ENCODE measurements around the gene ANO6. TPM values are rescaled to one million over a fixed set of nuclear protein-coding genes. Genes with fewer than 3 reads are reported as not detected.

The ANO6 gene
- total RNA-seq, 4 donors from 2014 or later = 16.9 to 23.0 (median 20.4) TPM

- in situ Hi-C loops (cut with MboI; ENCODE audit: low pct_ligation_motif_present in 1 of 4, low pct_unique_long_range_greater_than_20kb in 1 of 4, low sequenced_read_pairs in 3 of 4) = no loop called here
- Histone ChIP-seq H3K4me1 (peaks cover 0 to 6% (median 0%) of the 10 kb centered on the region in 4 donors), H3K4me3 (no peak overlapping the region), H3K9me3 (no peaks in the 10 kb centered on the region), H3K27me3 (no peaks in the 10 kb centered on the region), H3K27ac (no peak overlapping the region), H3K36me3 (no peaks in the 10 kb centered on the region)
- intact Hi-C loops (cut with DNase I; ENCODE audit: low total_unique reads) = no loop called here
- 86 to 94% methylated on average over 1 to 2 of the region's 2 CpGs for WGBS, 2 donors (ENCODE audit: low coverage in 1 of 2)
- DNase-seq = no peak
- TF ChIP-seq CTCF (IDR thresholded peaks at IDR 0.05) = no peak
- TF ChIP-seq POLR2A (IDR thresholded peaks at IDR 0.05) = no peak
- no peak for TF ChIP-seq EP300 (IDR thresholded peaks at IDR 0.05; ENCODE audit: low read depth)
- no peak for TF ChIP-seq POLR2AphosphoS5 (IDR thresholded peaks at IDR 0.05)
Observed at GRCh38 chr12:45353944-45354343, 138.0 kb downstream of the ANO6 start.

- Histone ChIP-seq H3K9me3 (no peaks in the 10 kb centered on the region), H3K4me3 (no peak overlapping the region), H3K27ac (no peak overlapping the region), H3K36me3 (no peaks in the 10 kb centered on the region), H3K4me1 (peaks cover 0 to 6% (median 0%) of the 10 kb centered on the region in 4 donors), H3K27me3 (no peaks in the 10 kb centered on the region)
- DNase-seq = no peak
- in situ Hi-C loops (cut with MboI; ENCODE audit: low pct_ligation_motif_present in 1 of 4, low pct_unique_long_range_greater_than_20kb in 1 of 4, low sequenced_read_pairs in 3 of 4) = no loop called here
- intact Hi-C loops (cut with DNase I; ENCODE audit: low total_unique reads) = no loop called here
- TF ChIP-seq POLR2AphosphoS5 (IDR thresholded peaks at IDR 0.05) = no peak
- no peak for TF ChIP-seq POLR2A (IDR thresholded peaks at IDR 0.05)
- TF ChIP-seq CTCF (IDR thresholded peaks at IDR 0.05) = no peak
- no peak for TF ChIP-seq EP300 (IDR thresholded peaks at IDR 0.05; ENCODE audit: low read depth)
Observed at GRCh38 chr12:45354399-45354798, 138.5 kb downstream of the ANO6 start.

GRCh38 chr12:45355730-45356129 lies 139.8 kb downstream of the ANO6 start:
- TF ChIP-seq POLR2A (IDR thresholded peaks at IDR 0.05) (no peak), EP300 (IDR thresholded peaks at IDR 0.05; ENCODE audit: low read depth) (no peak), POLR2AphosphoS5 (IDR thresholded peaks at IDR 0.05) (no peak), CTCF (IDR thresholded peaks at IDR 0.05) (no peak)
- Histone ChIP-seq H3K27me3 (no peaks in the 10 kb centered on the region), H3K27ac (no peak overlapping the region), H3K9me3 (no peaks in the 10 kb centered on the region), H3K4me3 (no peak overlapping the region), H3K4me1 (peaks cover 0 to 6% (median 0%) of the 10 kb centered on the region in 4 donors), H3K36me3 (no peaks in the 10 kb centered on the region)
- 82% methylated on average over 3 of the region's 3 CpGs; no CpG with 5 or more reads in 1 of the 2 donors for WGBS, 2 donors (ENCODE audit: low coverage in 1 of 2)
- DNase-seq = no peak
- in situ Hi-C loops (cut with MboI; ENCODE audit: low pct_ligation_motif_present in 1 of 4, low pct_unique_long_range_greater_than_20kb in 1 of 4, low sequenced_read_pairs in 3 of 4) (no loop called here), intact Hi-C loops (cut with DNase I; ENCODE audit: low total_unique reads) (no loop called here)

- Histone ChIP-seq H3K4me3 (no peak overlapping the region), H3K27me3 (no peaks in the 10 kb centered on the region), H3K9me3 (peaks cover 0 to under 1% of the 10 kb centered on the region in 2 donors), H3K27ac (peak overlapping the region in 3 of 4 donors; percentile 20 to 38 (median 25)), H3K36me3 (no peaks in the 10 kb centered on the region), H3K4me1 (peaks cover 0 to 6% (median 0%) of the 10 kb centered on the region in 4 donors)
- in situ Hi-C loops (cut with MboI; ENCODE audit: low pct_ligation_motif_present in 1 of 4, low pct_unique_long_range_greater_than_20kb in 1 of 4, low sequenced_read_pairs in 3 of 4) (no loop called here), intact Hi-C loops (cut with DNase I; ENCODE audit: low total_unique reads) (no loop called here)
- WGBS, 2 donors (ENCODE audit: low coverage in 1 of 2) = 68 to 86% methylated on average over 4 of the region's 4 CpGs
- no peak for DNase-seq
- TF ChIP-seq EP300 (IDR thresholded peaks at IDR 0.05; ENCODE audit: low read depth) (no peak), CTCF (IDR thresholded peaks at IDR 0.05) (no peak), POLR2A (IDR thresholded peaks at IDR 0.05) (no peak), POLR2AphosphoS5 (IDR thresholded peaks at IDR 0.05) (no peak)
Observed at GRCh38 chr12:45356822-45357538, 141.1 kb downstream of the ANO6 start.
